Muscle layer of colon (tissue), 2 donors: Measurements from ENCODE around the gene DKK1.
A peak's percentile ranks its signal among the peaks of the same experiment; 100 is the strongest.

Source experiments
- H3K27ac ChIP-seq: one replicate; pipeline ENCODE4 v1.7.0; 2013; ENCODE audit warnings: low read depth, mild to moderate bottlenecking, low read length, moderate library complexity
- H3K27me3 ChIP-seq, 2 donors: one replicate each; pipeline ENCODE4 v1.7.0; 2013; ENCODE audit warnings: low read length in 2 of 2, mild to moderate bottlenecking in 2 of 2; ENCODE audit not compliant: insufficient read depth in 2 of 2, control insufficient read depth in 1 of 2
- H3K36me3 ChIP-seq: one replicate; pipeline ENCODE4 v1.7.0; 2013; ENCODE audit warnings: mild to moderate bottlenecking, low read length; ENCODE audit not compliant: insufficient read depth
- H3K4me1 ChIP-seq: one replicate; pipeline ENCODE4 v1.7.0; 2013; ENCODE audit warnings: mild to moderate bottlenecking, low read length; ENCODE audit not compliant: insufficient read depth
- H3K4me3 ChIP-seq, 2 donors: one replicate each; pipeline ENCODE4 v1.7.0; 2013; ENCODE audit warnings: low read length in 2 of 2, low read depth in 1 of 2, mild to moderate bottlenecking in 1 of 2, moderate library complexity in 1 of 2
- H3K9ac ChIP-seq: one replicate; pipeline ENCODE4 v1.7.0; 2013; ENCODE audit warnings: low read length
- H3K9me3 ChIP-seq: one replicate; pipeline ENCODE4 v1.7.0; 2013; ENCODE audit warnings: mild to moderate bottlenecking, low read length
- donor health status: abdominal sarcoma.
- donor health status: Adenocarcinoma of cecum.

DKK1 gene, protein sequence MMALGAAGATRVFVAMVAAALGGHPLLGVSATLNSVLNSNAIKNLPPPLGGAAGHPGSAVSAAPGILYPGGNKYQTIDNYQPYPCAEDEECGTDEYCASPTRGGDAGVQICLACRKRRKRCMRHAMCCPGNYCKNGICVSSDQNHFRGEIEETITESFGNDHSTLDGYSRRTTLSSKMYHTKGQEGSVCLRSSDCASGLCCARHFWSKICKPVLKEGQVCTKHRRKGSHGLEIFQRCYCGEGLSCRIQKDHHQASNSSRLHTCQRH

DNA sequence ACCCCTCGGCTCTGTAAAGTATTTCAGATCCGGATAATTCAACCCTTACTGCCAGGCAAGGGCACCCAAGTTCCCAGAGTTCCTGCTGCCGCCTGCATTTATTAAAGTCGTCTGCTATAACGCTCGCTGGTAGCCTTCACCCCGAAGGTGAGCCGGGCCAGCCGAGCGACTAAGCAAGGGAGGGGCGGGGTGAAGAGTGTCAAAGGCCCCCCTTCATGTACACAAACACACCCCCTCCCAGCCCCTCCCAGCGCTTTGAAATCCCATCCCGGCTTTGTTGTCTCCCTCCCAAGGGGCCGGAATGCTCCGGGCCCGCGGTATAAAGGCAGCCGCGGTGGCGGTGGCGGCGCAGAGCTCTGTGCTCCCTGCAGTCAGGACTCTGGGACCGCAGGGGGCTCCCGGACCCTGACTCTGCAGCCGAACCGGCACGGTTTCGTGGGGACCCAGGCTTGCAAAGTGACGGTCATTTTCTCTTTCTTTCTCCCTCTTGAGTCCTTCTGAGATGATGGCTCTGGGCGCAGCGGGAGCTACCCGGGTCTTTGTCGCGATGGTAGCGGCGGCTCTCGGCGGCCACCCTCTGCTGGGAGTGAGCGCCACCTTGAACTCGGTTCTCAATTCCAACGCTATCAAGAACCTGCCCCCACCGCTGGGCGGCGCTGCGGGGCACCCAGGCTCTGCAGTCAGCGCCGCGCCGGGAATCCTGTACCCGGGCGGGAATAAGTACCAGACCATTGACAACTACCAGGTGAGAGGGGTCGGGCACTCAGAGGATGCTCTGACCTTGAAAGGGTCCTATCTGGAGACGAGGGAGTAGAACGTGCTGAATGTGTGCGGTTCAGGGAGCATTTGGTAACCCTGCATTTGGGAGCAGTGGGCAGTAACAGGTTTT is at the start of gene DKK1:
TSS of gene DKK1 (plus strand) at position 349 of the 889 bp plus-strand sequence. CDS start at position 503, 154 bp downstream.
- no peak within 1 kb of the TSS for H3K9ac ChIP-seq
- peaks cover 12 to 33% of the 10 kb centered on the region in 2 donors for H3K27me3 ChIP-seq
- no peak within 1 kb of the TSS for H3K27ac ChIP-seq
- no peaks in the 10 kb centered on the region for H3K9me3 ChIP-seq
- peak within 1 kb of the TSS; percentile 52 to 54 for H3K4me3 ChIP-seq
- H3K36me3 ChIP-seq, result no peaks in the 10 kb centered on the region
- H3K4me1 ChIP-seq, result peaks cover 8% of the 10 kb centered on the region

DNA sequence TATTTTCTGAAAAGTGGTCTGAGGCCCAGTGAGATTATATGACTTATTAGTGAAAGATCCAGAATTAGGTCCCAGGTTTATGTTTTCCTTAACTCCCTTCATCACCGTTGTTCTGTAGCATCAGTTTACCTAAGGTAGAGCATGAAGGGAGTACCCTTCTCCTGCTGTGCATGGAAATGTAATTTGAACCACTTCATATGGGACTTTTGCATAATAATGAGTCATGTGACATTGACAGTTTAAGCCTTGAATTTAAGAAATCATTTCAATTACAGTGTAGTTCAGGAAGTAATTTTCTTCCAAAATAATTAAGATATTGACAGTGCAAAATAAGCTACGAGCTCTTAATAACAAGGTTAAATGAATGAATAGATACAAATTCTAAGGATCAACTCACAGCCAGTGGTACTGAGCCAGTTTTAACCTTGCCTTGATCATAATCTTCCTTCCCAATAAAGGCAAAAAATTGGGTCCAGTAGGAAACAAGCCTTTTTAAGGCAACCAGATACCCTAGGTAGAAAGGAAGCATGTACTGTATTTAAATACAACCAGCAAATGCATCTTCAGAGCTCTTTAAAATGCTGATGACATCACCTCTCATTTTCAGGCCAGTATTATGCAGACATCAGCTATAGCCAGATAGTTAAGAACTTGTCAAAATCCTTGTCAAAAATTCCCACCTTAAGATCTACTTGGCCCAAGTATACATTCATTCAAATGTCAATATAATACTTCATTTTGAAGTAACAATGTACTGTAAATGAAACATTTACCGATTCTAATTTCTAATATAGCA is 48.8 kb upstream of the DKK1 start:
- Histone ChIP-seq H3K27ac (no peak overlapping the region), H3K27me3 (no peaks in the 10 kb centered on the region), H3K4me1 (no peaks in the 10 kb centered on the region), H3K9me3 (no peaks in the 10 kb centered on the region), H3K4me3 (no peak overlapping the region), H3K9ac (no peak overlapping the region), H3K36me3 (no peaks in the 10 kb centered on the region)

DNA sequence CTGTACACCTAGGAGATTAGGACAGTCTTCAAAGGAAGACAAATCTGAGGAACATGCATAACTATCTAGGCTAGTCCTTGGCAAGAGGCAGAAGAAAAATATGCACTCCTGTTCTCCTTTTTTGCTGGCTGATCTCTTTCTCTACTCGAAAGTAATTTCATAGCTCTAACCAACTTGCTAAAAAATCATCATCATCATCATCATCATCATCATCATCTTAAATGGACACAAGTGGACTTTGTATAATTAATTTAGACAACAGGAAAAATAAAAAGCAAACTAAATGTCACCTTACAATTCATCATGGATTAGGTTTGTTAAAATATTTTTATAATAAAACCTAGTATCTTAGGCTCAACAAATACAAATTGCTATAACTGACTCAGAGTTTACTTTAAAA is 47.2 kb upstream of the DKK1 start:
- Histone ChIP-seq H3K27ac (no peak overlapping the region), H3K36me3 (no peaks in the 10 kb centered on the region), H3K9ac (no peak overlapping the region), H3K27me3 (no peaks in the 10 kb centered on the region), H3K4me1 (no peaks in the 10 kb centered on the region), H3K9me3 (no peaks in the 10 kb centered on the region), H3K4me3 (no peak overlapping the region)

DNA sequence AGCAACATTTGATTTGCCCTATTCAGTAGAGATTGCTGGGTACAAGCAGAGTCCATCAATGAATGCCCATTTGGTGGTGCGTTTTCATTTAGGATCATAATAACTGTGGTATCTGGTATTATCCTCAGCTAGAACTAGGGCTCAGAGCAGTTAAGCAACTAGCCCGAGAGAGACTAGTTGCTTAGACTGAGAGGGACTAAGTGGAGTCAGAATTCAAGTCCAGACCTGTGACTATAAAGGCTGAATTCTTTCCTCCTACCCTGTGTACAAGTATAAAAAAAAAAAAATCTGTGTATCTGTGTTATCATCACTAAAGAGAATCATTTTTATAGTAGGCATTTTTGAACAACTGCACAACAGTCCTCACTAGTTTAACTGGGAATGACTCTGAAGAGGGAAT is 45.3 kb upstream of the DKK1 start:
- H3K9ac ChIP-seq, result no peak overlapping the region
- no peaks in the 10 kb centered on the region for H3K9me3 ChIP-seq
- no peak overlapping the region for H3K4me3 ChIP-seq
- H3K27ac ChIP-seq, result no peak overlapping the region
- no peaks in the 10 kb centered on the region for H3K36me3 ChIP-seq
- H3K4me1 ChIP-seq, result no peaks in the 10 kb centered on the region
- no peaks in the 10 kb centered on the region for H3K27me3 ChIP-seq

DNA sequence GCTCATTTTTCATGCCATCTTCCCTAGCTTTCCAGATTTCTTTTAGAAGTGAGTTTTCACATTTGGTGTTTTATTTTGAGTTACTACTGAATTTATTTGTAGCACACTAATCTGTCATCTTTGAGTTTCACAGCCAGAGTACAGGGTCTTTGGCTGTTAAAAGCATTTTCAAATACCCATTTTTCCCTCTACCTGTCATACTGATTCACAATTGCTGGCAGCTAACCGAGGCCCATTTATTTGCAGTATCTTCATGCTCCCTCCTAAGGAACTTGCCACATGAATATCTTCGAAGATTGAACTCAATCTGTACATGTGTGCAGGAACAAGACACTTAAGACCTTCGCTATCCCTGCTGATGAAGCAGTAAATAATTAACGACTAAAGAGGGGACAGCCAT is 44.8 kb upstream of the DKK1 start:
- H3K36me3 ChIP-seq, result no peaks in the 10 kb centered on the region
- H3K27me3 ChIP-seq, result no peaks in the 10 kb centered on the region
- H3K9ac ChIP-seq, result no peak overlapping the region
- H3K4me3 ChIP-seq, result no peak overlapping the region
- no peaks in the 10 kb centered on the region for H3K9me3 ChIP-seq
- H3K27ac ChIP-seq, result no peak overlapping the region
- no peaks in the 10 kb centered on the region for H3K4me1 ChIP-seq

DNA sequence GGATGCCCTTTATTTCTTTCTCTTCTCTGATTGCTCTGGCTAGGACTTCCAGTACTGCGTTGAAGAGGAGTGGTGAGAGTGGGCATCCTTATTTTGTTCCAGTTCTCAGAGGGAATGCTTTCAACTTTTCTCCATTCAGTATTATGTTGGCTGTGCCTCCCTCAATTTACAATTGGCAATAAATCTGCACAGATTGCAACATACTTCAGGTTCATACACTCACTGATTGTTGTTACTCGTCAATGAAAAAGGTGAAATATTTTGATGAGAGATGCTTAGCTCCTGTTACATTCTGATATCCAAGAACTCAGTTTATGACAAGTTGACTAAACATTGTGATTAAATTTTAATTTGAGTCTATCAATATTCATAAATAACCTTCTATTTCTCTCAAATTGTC is 37.9 kb upstream of the DKK1 start:
- H3K4me3 ChIP-seq, result no peak overlapping the region
- H3K36me3 ChIP-seq, result no peaks in the 10 kb centered on the region
- no peak overlapping the region for H3K27ac ChIP-seq
- no peaks in the 10 kb centered on the region for H3K9me3 ChIP-seq
- no peaks in the 10 kb centered on the region for H3K27me3 ChIP-seq
- H3K4me1 ChIP-seq, result no peaks in the 10 kb centered on the region
- no peak overlapping the region for H3K9ac ChIP-seq

DNA sequence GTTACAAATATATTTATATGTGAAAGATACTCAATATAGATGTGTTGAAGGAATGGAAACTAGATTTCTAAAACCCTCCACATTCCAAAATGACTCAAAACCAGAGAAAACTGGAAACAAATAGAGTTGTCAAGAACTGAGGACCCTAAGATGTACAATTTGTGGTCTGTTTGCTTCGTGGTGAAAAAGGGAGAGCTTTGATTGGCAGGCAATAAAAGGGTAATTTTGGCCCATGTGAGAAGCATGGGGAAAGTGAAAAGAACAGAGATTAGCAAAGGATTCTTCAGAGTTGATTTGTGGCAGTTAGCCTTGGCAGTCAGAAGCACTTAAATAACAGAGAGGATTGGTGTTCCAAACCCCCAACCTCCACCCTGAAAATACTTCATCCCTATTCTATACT is 37.1 kb upstream of the DKK1 start:
- no peak overlapping the region for H3K4me3 ChIP-seq
- no peaks in the 10 kb centered on the region for H3K27me3 ChIP-seq
- no peak overlapping the region for H3K27ac ChIP-seq
- H3K9ac ChIP-seq, result no peak overlapping the region
- H3K4me1 ChIP-seq, result no peaks in the 10 kb centered on the region
- H3K9me3 ChIP-seq, result no peaks in the 10 kb centered on the region
- H3K36me3 ChIP-seq, result no peaks in the 10 kb centered on the region

DNA sequence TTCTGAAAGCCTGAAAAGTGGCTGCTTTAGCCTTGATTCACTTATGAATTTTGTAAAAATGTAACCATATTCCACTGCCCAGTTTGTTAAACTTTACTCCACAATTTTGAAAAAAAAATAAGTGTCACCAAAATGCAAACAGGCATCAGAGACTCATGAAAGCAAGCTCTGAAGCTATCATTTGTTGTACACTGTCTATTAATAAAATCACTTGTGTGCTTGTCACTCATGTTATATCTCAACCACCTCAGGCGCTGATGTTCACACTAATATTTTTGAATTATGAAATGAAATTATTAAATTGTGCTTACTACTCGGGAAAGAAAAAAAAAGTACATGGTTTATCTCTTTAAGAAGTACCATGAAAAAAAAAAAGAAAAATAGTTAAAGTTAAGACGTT is 34.5 kb upstream of the DKK1 start:
- peaks cover 6% of the 10 kb centered on the region for H3K36me3 ChIP-seq
- H3K4me1 ChIP-seq, result no peaks in the 10 kb centered on the region
- no peak overlapping the region for H3K4me3 ChIP-seq
- H3K9ac ChIP-seq, result no peak overlapping the region
- no peaks in the 10 kb centered on the region for H3K27me3 ChIP-seq
- no peak overlapping the region for H3K27ac ChIP-seq
- H3K9me3 ChIP-seq, result no peaks in the 10 kb centered on the region

DNA sequence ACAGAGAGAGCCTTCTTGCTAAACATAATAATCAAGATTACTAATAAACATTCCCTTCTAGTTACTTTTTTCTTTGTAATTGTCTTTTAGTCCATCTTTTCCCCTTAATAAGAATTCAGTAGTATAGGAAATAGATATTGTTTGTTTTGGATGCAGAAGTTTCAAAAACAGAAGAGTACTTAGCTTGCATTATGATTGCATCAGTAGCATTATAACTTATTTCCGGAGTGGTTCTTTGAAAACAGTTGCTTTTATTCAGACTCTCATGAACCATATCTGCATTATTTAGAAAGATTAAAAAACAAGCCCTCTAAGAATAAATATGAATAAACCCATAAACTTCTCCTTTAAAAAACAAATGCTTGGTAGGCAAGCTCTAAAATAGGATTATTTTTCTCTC is 34.0 kb upstream of the DKK1 start:
- Histone ChIP-seq H3K36me3 (peaks cover 6% of the 10 kb centered on the region), H3K9ac (no peak overlapping the region), H3K4me1 (no peaks in the 10 kb centered on the region), H3K4me3 (no peak overlapping the region), H3K9me3 (no peaks in the 10 kb centered on the region), H3K27me3 (no peaks in the 10 kb centered on the region), H3K27ac (no peak overlapping the region)

DNA sequence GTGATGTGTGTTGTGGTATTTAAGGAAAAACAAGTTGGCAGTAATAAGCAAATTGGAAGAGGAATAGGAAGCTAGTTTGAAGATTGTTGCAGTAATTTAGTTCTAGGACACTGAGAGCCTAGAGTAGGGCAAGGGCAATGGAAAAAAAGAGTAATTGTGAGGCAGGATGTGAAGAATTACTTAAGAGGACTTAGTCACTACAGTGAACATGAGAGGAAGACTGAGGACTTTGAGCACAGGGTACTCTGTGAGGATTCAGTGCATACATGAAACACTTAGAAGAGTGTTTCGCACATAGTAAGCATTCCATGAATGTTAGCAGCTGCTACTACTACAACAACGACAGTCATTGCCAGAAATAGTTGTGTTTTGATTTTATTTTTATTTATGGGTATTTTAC is 30.9 kb upstream of the DKK1 start:
- no peak overlapping the region for H3K4me3 ChIP-seq
- H3K9ac ChIP-seq, result no peak overlapping the region
- H3K27ac ChIP-seq, result no peak overlapping the region
- peaks cover 6% of the 10 kb centered on the region for H3K36me3 ChIP-seq
- H3K9me3 ChIP-seq, result no peaks in the 10 kb centered on the region
- H3K4me1 ChIP-seq, result no peaks in the 10 kb centered on the region
- no peaks in the 10 kb centered on the region for H3K27me3 ChIP-seq

DNA sequence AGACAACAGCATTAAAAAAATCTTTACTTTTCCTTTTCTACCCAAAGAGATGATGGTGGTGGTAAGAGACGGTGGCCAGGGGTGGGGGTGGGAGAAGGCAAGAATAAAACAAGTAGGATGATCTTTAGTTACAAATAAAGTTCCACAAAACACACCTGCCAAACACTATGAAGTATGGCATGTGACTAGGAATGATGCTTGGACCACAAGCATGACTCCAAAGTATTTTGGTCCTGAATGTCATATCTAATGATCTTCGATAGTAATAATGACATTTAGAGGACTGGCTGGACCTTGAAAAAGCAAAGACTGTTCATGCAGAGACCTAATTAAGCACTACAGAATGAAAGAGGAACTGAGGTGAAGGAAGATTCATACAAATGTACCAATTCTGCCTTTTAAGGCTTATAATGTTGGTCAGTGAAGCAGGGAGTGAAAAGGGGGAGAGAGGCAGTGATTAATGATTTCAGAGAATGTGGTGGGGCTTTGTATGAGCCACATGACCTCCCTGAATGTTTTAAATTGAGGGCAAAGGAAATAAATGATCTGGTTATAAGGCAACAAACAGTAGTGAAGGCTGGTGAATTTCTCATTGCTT is 29.6 kb upstream of the DKK1 start:
- no peak overlapping the region for H3K27ac ChIP-seq
- no peak overlapping the region for H3K9ac ChIP-seq
- no peaks in the 10 kb centered on the region for H3K4me1 ChIP-seq
- no peaks in the 10 kb centered on the region for H3K9me3 ChIP-seq
- peaks cover 6% of the 10 kb centered on the region for H3K36me3 ChIP-seq
- H3K27me3 ChIP-seq, result no peaks in the 10 kb centered on the region
- H3K4me3 ChIP-seq, result no peak overlapping the region
